ENCODE measurements around the gene CDH11. TPM values are rescaled to one million over a fixed set of nuclear protein-coding genes. Genes with fewer than 3 reads are reported as not detected.

The CDH11 gene
- total and polyA plus RNA-seq, 4 donors = 0.72 to 5.3 (median 1.9) TPM

DNA sequence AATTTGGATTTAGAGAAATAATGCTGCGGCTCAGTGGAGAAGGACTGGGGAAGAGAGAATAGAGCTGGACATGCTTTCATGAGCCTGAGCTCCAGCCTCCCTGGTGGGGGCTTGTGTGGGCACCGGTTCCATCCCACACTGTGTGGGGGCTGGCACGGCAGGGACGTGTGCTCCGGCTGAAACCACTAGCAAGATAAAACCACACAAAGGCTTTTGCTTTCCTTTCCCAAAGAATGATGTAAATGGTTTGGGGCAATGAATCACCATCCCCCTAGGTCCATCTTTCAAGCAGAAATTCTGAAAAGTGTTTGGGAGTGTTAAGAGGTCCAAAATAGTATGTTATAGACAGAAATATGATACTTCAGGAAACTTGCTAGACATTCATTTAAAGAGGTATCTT, 77.0 kb downstream of the CDH11 start (continued):
- no peak for TF ChIP-seq HNF4A (conservative IDR thresholded peaks at IDR 0.05)

DNA sequence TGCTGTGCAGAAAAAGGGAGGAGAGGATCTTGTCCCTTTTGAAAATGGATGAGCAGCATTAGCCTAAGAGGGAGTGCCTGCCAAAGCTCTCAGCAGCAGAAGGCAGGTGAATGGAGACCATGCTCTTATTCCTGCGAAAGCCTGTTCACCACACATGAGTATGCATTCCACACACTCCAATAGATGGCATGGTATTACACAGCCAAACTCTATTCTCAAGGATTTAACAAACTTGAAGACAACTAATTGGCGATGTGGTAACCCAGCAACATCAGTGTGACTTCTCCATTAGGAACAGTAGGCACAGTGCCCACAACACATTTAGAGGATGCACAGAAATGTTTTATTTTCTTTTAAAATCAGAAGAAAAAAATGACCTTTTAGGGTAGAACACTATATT, 77.8 kb downstream of the CDH11 start:
- 84% methylated on average over 2 of the region's 2 CpGs for WGBS

More for the DNA sequence above, 77.8 kb downstream of the CDH11 start:
- Histone ChIP-seq H3K27me3 (ENCODE audit: control insufficient read depth in 4 of 4, insufficient read depth in 4 of 4, low read length in 3 of 4) (no peaks in the 10 kb centered on the region), H3K4me3 (ENCODE audit: low read depth in 1 of 3, low read length in 3 of 3) (no peak overlapping the region), H3K36me3 (ENCODE audit: control insufficient read depth in 4 of 4, insufficient read depth in 3 of 4, low read depth in 1 of 4, low read length in 3 of 4) (no peaks in the 10 kb centered on the region), H3K9me3 (ENCODE audit: control insufficient read depth in 4 of 4, low read length in 3 of 4) (no peaks in the 10 kb centered on the region), H3K9ac (ENCODE audit: low read depth in 1 of 2, low read length in 2 of 2) (no peak overlapping the region), H3K4me1 (ENCODE audit: control insufficient read depth in 4 of 4, insufficient read depth in 4 of 4, low read length in 3 of 4) (no peaks in the 10 kb centered on the region), H3K27ac (ENCODE audit: low read depth in 1 of 2, low read length in 2 of 2) (no peak overlapping the region)
- TF ChIP-seq RXRA (IDR thresholded peaks at IDR 0.05) (no peak), JUND (IDR thresholded peaks at IDR 0.05) (no peak), TAF1 (conservative IDR thresholded peaks at IDR 0.05) (no peak), EGR1 (IDR thresholded peaks at IDR 0.05; ENCODE audit: low read depth in 2 of 2) (no peak), FOXA1 (IDR thresholded peaks at IDR 0.05) (no peak), SP1 (IDR thresholded peaks at IDR 0.05) (no peak), HNF4A (conservative IDR thresholded peaks at IDR 0.05) (no peak), FOXA2 (IDR thresholded peaks at IDR 0.05) (no peak), NR2F2 (IDR thresholded peaks at IDR 0.05) (no peak), HNF4G (IDR thresholded peaks at IDR 0.05) (no peak), RAD21 (IDR thresholded peaks at IDR 0.05) (no peak)
- TF ChIP-seq, protein P1, sequence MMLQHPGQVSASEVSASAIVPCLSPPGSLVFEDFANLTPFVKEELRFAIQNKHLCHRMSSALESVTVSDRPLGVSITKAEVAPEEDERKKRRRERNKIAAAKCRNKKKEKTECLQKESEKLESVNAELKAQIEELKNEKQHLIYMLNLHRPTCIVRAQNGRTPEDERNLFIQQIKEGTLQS (IDR thresholded peaks at IDR 0.05) = no peak
- TF ChIP-seq, protein P2, sequence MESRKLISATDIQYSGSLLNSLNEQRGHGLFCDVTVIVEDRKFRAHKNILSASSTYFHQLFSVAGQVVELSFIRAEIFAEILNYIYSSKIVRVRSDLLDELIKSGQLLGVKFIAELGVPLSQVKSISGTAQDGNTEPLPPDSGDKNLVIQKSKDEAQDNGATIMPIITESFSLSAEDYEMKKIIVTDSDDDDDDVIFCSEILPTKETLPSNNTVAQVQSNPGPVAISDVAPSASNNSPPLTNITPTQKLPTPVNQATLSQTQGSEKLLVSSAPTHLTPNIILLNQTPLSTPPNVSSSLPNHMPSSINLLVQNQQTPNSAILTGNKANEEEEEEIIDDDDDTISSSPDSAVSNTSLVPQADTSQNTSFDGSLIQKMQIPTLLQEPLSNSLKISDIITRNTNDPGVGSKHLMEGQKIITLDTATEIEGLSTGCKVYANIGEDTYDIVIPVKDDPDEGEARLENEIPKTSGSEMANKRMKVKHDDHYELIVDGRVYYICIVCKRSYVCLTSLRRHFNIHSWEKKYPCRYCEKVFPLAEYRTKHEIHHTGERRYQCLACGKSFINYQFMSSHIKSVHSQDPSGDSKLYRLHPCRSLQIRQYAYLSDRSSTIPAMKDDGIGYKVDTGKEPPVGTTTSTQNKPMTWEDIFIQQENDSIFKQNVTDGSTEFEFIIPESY (IDR thresholded peaks at IDR 0.05) = no peak
- TF ChIP-seq, protein P3, sequence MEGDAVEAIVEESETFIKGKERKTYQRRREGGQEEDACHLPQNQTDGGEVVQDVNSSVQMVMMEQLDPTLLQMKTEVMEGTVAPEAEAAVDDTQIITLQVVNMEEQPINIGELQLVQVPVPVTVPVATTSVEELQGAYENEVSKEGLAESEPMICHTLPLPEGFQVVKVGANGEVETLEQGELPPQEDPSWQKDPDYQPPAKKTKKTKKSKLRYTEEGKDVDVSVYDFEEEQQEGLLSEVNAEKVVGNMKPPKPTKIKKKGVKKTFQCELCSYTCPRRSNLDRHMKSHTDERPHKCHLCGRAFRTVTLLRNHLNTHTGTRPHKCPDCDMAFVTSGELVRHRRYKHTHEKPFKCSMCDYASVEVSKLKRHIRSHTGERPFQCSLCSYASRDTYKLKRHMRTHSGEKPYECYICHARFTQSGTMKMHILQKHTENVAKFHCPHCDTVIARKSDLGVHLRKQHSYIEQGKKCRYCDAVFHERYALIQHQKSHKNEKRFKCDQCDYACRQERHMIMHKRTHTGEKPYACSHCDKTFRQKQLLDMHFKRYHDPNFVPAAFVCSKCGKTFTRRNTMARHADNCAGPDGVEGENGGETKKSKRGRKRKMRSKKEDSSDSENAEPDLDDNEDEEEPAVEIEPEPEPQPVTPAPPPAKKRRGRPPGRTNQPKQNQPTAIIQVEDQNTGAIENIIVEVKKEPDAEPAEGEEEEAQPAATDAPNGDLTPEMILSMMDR (IDR thresholded peaks at IDR 0.05; ENCODE audit: low read depth, low read length, missing input control) = no peak
- TF ChIP-seq, protein P4, sequence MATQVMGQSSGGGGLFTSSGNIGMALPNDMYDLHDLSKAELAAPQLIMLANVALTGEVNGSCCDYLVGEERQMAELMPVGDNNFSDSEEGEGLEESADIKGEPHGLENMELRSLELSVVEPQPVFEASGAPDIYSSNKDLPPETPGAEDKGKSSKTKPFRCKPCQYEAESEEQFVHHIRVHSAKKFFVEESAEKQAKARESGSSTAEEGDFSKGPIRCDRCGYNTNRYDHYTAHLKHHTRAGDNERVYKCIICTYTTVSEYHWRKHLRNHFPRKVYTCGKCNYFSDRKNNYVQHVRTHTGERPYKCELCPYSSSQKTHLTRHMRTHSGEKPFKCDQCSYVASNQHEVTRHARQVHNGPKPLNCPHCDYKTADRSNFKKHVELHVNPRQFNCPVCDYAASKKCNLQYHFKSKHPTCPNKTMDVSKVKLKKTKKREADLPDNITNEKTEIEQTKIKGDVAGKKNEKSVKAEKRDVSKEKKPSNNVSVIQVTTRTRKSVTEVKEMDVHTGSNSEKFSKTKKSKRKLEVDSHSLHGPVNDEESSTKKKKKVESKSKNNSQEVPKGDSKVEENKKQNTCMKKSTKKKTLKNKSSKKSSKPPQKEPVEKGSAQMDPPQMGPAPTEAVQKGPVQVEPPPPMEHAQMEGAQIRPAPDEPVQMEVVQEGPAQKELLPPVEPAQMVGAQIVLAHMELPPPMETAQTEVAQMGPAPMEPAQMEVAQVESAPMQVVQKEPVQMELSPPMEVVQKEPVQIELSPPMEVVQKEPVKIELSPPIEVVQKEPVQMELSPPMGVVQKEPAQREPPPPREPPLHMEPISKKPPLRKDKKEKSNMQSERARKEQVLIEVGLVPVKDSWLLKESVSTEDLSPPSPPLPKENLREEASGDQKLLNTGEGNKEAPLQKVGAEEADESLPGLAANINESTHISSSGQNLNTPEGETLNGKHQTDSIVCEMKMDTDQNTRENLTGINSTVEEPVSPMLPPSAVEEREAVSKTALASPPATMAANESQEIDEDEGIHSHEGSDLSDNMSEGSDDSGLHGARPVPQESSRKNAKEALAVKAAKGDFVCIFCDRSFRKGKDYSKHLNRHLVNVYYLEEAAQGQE (IDR thresholded peaks at IDR 0.05) = no peak
- no peak for DNase-seq (ENCODE audit: low spot score)

All from liver (tissue), 9 donors.